Fibroblast of pulmonary artery (primary cell): Measurements from ENCODE around the gene RNF7.

Source experiments
- DNase-seq: peaks from one replicate; pipeline ENCODE4 v3.0.0-alpha.2; 2010; ENCODE audit warnings: low read depth
- H3K4me3 ChIP-seq: replicated peaks from 2 replicates; pipeline ENCODE4 v1.5.1; 2011; ENCODE audit warnings: low read depth, mild to moderate bottlenecking, control low read depth, low read length, moderate library complexity
- TF ChIP-seq, protein P1 (sequence below): IDR thresholded peaks from 2 replicates; pipeline ENCODE4 v1.5.1; 2011; ENCODE audit warnings: mild to moderate bottlenecking, control low read depth, low read length, inconsistent platforms; ENCODE audit errors: missing control alignments

The RNF7 gene

GRCh38 chr3:141723255-141723654 is 14.8 kb upstream of the RNF7 start:
- DNase-seq = no peak
- H3K4me3 ChIP-seq = no peak overlapping the region
- TF ChIP-seq, protein P1, sequence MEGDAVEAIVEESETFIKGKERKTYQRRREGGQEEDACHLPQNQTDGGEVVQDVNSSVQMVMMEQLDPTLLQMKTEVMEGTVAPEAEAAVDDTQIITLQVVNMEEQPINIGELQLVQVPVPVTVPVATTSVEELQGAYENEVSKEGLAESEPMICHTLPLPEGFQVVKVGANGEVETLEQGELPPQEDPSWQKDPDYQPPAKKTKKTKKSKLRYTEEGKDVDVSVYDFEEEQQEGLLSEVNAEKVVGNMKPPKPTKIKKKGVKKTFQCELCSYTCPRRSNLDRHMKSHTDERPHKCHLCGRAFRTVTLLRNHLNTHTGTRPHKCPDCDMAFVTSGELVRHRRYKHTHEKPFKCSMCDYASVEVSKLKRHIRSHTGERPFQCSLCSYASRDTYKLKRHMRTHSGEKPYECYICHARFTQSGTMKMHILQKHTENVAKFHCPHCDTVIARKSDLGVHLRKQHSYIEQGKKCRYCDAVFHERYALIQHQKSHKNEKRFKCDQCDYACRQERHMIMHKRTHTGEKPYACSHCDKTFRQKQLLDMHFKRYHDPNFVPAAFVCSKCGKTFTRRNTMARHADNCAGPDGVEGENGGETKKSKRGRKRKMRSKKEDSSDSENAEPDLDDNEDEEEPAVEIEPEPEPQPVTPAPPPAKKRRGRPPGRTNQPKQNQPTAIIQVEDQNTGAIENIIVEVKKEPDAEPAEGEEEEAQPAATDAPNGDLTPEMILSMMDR = no peak

- TF ChIP-seq, protein P1 = no peak
- no peak for DNase-seq
- no peak overlapping the region for H3K4me3 ChIP-seq
Observed at GRCh38 chr3:141724186-141724585, 13.9 kb upstream of the RNF7 start.

- no peak overlapping the region for H3K4me3 ChIP-seq
- no peak for DNase-seq
- TF ChIP-seq, protein P1 = no peak
Observed at GRCh38 chr3:141725036-141725435, 13.1 kb upstream of the RNF7 start.

DNA sequence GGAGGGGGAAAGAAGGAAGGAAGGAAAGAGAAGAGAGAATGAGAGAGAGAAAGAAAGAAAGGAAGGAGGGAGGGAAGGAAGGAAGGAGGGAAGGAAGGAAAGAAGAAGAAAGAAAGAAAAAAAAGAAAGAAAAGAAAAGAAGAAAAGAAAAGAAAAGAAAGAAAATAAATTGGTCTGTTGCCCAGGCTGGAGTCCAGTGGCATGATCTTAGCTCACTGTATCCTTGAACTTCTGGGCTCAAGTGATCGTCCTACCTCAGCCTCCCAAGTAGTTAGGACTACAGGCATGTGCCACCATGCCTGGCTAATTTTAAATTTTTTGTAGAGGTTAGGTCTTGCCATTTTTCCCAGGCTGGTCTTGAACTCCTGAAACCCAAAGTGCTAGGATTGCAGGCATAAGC is 11.6 kb upstream of the RNF7 start:
- no peak for DNase-seq
- TF ChIP-seq, protein P1 = no peak
- no peak overlapping the region for H3K4me3 ChIP-seq

DNA sequence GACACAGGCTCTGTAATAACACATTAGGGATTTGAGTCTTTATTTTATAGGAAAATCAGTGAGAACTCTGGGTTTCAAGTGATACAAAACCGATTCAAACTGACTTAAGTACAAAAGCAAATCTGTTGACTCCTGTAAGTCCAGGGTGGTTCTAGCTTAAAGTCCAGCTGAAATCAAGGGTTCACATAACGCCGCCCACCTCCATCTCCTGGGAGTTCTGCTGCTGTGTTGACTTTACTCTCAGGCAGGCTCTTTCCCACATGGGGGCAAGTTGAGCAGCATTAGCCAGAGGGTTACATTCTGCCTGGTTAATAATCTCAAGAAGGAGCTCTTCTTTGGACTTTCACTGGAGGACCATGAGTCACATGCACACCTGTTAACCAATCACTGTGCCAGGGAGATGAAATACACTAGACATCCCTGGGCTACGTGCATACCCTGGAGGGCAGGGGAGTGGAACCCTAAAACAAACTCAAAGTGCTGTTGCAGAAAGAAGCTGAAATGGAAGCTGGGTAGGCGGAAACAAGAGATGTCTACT is 9.7 kb upstream of the RNF7 start:
- no peak for DNase-seq
- H3K4me3 ChIP-seq = no peak overlapping the region
- TF ChIP-seq, protein P1 = no peak

DNA sequence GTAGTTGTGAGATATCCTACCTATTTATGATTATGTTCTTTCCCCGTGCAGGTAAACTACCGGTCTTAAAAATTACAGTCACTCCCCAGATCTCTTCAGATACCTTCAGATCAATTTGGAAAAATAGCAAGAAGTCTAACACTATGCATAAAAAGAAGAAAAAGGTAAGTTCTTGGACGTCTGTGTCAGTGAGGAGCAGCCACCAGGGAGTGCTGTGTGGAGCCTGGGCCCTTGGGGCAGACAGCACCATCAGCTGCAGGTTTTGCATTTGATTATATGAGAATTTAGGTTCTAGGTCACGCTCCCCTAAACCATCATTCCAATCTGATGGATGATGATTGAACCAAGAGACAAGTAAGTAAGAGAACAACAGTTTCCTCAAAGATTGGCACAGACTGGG is 8.9 kb upstream of the RNF7 start:
- H3K4me3 ChIP-seq = no peak overlapping the region
- TF ChIP-seq, protein P1 = no peak
- DNase-seq = no peak

DNA sequence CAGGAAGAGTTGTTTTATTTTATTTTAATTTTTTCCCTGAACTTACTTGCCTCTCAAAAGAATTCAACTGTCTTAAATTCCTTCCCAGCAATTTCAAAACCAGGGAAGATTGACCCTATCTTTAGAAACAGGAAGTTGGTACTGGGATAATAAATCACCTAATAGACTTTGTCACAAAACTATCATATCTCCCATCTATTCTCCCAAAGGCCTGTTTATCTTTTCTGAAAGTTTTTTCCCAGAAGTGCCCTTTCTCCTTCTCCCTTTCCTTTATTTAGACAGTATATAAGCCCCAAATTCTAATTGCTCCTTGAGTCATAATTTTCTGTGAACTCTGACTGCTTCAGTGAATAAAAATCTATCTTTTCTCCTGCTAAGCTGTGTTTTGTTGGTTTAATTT is 2.9 kb upstream of the RNF7 start:
- no peak overlapping the region for H3K4me3 ChIP-seq
- TF ChIP-seq, protein P1 = no peak

More for the DNA sequence above, 2.9 kb upstream of the RNF7 start:
- DNase-seq = no peak
